ENCODE data around the gene MEA1. TPM values are rescaled to one million over a fixed set of nuclear protein-coding genes. Genes with fewer than 3 reads are reported as not detected.
"Not testable (repeated sequence)": the region's sequence is repeated elsewhere in the genome, so short reads cannot be mapped to it uniquely, and the experiment has no call there.

Gene MEA1
- polyA plus RNA-seq, 3 donors = 39.7 to 90.3 (median 73.0) TPM

GRCh38 chr6:43016943-43017334, 3.2 kb upstream of the MEA1 start:
- no peak overlapping the region for H3K27ac ChIP-seq (ENCODE audit: low read depth, low read length)
- 86 to 88% (median 87%) methylated on average over 12 of the region's 12 CpGs for WGBS, 3 donors

- H3K27ac ChIP-seq (ENCODE audit: low read depth, low read length) = no peak overlapping the region
- 66 to 78% (median 74%) methylated on average over 7 of the region's 7 CpGs for WGBS, 3 donors
Observed at GRCh38 chr6:43016176-43016942, 2.6 kb upstream of the MEA1 start.

GRCh38 chr6:43014434-43014909, 726 bp upstream of the MEA1 start:
- 0% methylated on average over 7 of the region's 7 CpGs for WGBS, 3 donors
- no peak overlapping the region for H3K27ac ChIP-seq (ENCODE audit: low read depth, low read length)

GRCh38 chr6:43013097-43013842, 476 bp downstream of the MEA1 start:
- WGBS, 3 donors = 2 to 4% (median 4%) methylated on average over 25 of the region's 25 CpGs
- no peak overlapping the region for H3K27ac ChIP-seq (ENCODE audit: low read depth, low read length)

- WGBS, 3 donors = 76 to 83% (median 82%) methylated on average over 6 of the region's 6 CpGs
- H3K27ac ChIP-seq (ENCODE audit: low read depth, low read length) = no peak overlapping the region
Observed at GRCh38 chr6:43012364-43012763, 1.4 kb downstream of the MEA1 start.

GRCh38 chr6:43011207-43011606, 2.5 kb downstream of the MEA1 start:
- 78 to 88% (median 82%) methylated on average over 6 of the region's 6 CpGs for WGBS, 3 donors
- H3K27ac ChIP-seq (ENCODE audit: low read depth, low read length) = no peak overlapping the region

GRCh38 chr6:43009124-43009523, 4.6 kb downstream of the MEA1 start:
- 67 to 77% (median 74%) methylated on average over 6 of the region's 6 CpGs for WGBS, 3 donors
- H3K27ac ChIP-seq (ENCODE audit: low read depth, low read length) = no peak overlapping the region

GRCh38 chr6:43007126-43007525, 6.6 kb downstream of the MEA1 start:
- WGBS, 3 donors = 89 to 94% (median 91%) methylated on average over 9 of the region's 9 CpGs

GRCh38 chr6:43006251-43006650, 7.5 kb downstream of the MEA1 start:
- no peak overlapping the region for H3K27ac ChIP-seq (ENCODE audit: low read depth, low read length)

More at GRCh38 chr6:43007126-43007525, 6.6 kb downstream of the MEA1 start:
- H3K27ac ChIP-seq (ENCODE audit: low read depth, low read length) = no peak overlapping the region

GRCh38 chr6:43005844-43006243, 7.9 kb downstream of the MEA1 start:
- H3K27ac ChIP-seq (ENCODE audit: low read depth, low read length) = no peak overlapping the region
- WGBS, 3 donors = 88 to 91% (median 89%) methylated on average over 5 of the region's 5 CpGs

More at GRCh38 chr6:43006251-43006650, 7.5 kb downstream of the MEA1 start:
- WGBS, 3 donors = 96 to 97% (median 96%) methylated on average over 11 of the region's 11 CpGs

GRCh38 chr6:43001843-43002242, 11.9 kb downstream of the MEA1 start:
- H3K27ac ChIP-seq (ENCODE audit: low read depth, low read length) = no peak overlapping the region
- 91 to 96% (median 94%) methylated on average over 8 of the region's 8 CpGs for WGBS, 3 donors

GRCh38 chr6:42998205-42998604, 15.5 kb downstream of the MEA1 start:
- WGBS, 3 donors = 86 to 96% (median 94%) methylated on average over 9 of the region's 9 CpGs
- not testable (repeated sequence) for H3K27ac ChIP-seq (ENCODE audit: low read depth, low read length)

GRCh38 chr6:42996513-42996912, 17.2 kb downstream of the MEA1 start:
- no peak overlapping the region for H3K27ac ChIP-seq (ENCODE audit: low read depth, low read length)

GRCh38 chr6:42993445-42993844, 20.3 kb downstream of the MEA1 start:
- WGBS, 3 donors = 96 to 98% (median 96%) methylated on average over 2 of the region's 2 CpGs

GRCh38 chr6:42989923-42990322, 23.8 kb downstream of the MEA1 start:
- 80 to 94% (median 91%) methylated on average over 5 of the region's 5 CpGs for WGBS, 3 donors
- no peak overlapping the region for H3K27ac ChIP-seq (ENCODE audit: low read depth, low read length)

More at GRCh38 chr6:42993445-42993844, 20.3 kb downstream of the MEA1 start:
- no peak overlapping the region for H3K27ac ChIP-seq (ENCODE audit: low read depth, low read length)

GRCh38 chr6:42988486-42989020, 25.2 kb downstream of the MEA1 start:
- 30 to 67% (median 36%) methylated on average over 1 of the region's 1 CpG for WGBS, 3 donors
- H3K27ac ChIP-seq (ENCODE audit: low read depth, low read length) = no peak overlapping the region

- WGBS, 3 donors = 58 to 69% (median 66%) methylated on average over 5 of the region's 5 CpGs
- H3K27ac ChIP-seq (ENCODE audit: low read depth, low read length) = no peak overlapping the region
Observed at GRCh38 chr6:42987533-42988451, 26.0 kb downstream of the MEA1 start.

- WGBS, 3 donors = 10 to 11% (median 10%) methylated on average over 13 of the region's 13 CpGs
- H3K27ac ChIP-seq (ENCODE audit: low read depth, low read length) = no peak overlapping the region
Observed at GRCh38 chr6:42984924-42985475, 28.7 kb downstream of the MEA1 start.

Measured in adipose tissue (tissue), 3 donors.